Activated CD4-positive, alpha-beta memory T cell treated with anti-CD3 and anti-CD28 coated beads, Interleukin-2, amount 10 ng/mL, durations not matched to agents 7 days and 5 days (primary cell): ENCODE results near the gene ADGRL3. TPM values are rescaled to one million over a fixed set of nuclear protein-coding genes. Genes with fewer than 3 reads are reported as not detected.
"Not testable (repeated sequence)": the region's sequence is repeated elsewhere in the genome, so short reads cannot be mapped to it uniquely, and the experiment has no call there.

Experiments
- CTCF ChIA-PET: fragments of 350-600 bp; sonication (Branson Sonifier 250); formaldehyde crosslinking; loops from one replicate; lab custom pipeline; 2021; ENCODE audit warnings: antibody characterized with exemption, inconsistent platforms; lab: Charles Lee
- POLR2A ChIA-PET: fragments of 350-600 bp; sonication (Branson Sonifier 250); formaldehyde crosslinking; loops from one replicate; lab custom pipeline; 2021; ENCODE audit warnings: antibody characterized with exemption; lab: Charles Lee
- DNase-seq: peaks from one replicate; pipeline ENCODE4 v3.0.0-alpha.2; 2020
- H3K27ac Mint-ChIP-seq: one replicate; pipeline ENCODE4 v1.8.0; 2021; ENCODE audit warnings: mild to moderate bottlenecking, mixed read lengths
- H3K27me3 Mint-ChIP-seq: one replicate; pipeline ENCODE4 v1.8.0; 2021; ENCODE audit warnings: mixed read lengths
- H3K36me3 Mint-ChIP-seq: one replicate; pipeline ENCODE4 v1.8.0; 2021; ENCODE audit warnings: low read depth, mixed read lengths
- H3K4me1 Mint-ChIP-seq: one replicate; pipeline ENCODE4 v1.8.0; 2021; ENCODE audit warnings: mixed read lengths
- H3K4me3 Mint-ChIP-seq: one replicate; pipeline ENCODE4 v1.8.0; 2021; ENCODE audit warnings: mild to moderate bottlenecking, mixed read lengths
- H3K9me3 Mint-ChIP-seq: one replicate; pipeline ENCODE4 v1.8.0; 2021; ENCODE audit warnings: mixed read lengths
- total RNA-seq, 2 experiments: library from RNA; stranded (reverse); gene quantifications; one replicate each; pipeline ENCODE4 v1.2.3, GENCODE V29; 2021

Gene ADGRL3
- total RNA-seq, 2 experiments from 2014 or later, result not detected

- H3K9me3 Mint-ChIP-seq, result no peaks in the 10 kb centered on the region
- no peaks in the 10 kb centered on the region for H3K4me1 Mint-ChIP-seq
- ChIA-PET CTCF (no interaction called here), POLR2A (no interaction called here)
- H3K27me3 Mint-ChIP-seq, result no peaks in the 10 kb centered on the region
- no peak overlapping the region for H3K27ac Mint-ChIP-seq
- no peaks in the 10 kb centered on the region for H3K36me3 Mint-ChIP-seq
- DNase-seq, result no peak
- no peak overlapping the region for H3K4me3 Mint-ChIP-seq
These were observed 150.8 kb downstream of the ADGRL3 start for GRCh38 chr4:61350932-61351331.

GRCh38 chr4:61356696-61357095 is 156.6 kb downstream of the ADGRL3 start:
- ChIA-PET POLR2A (no interaction called here), CTCF (no interaction called here)
- H3K4me3 Mint-ChIP-seq, result no peak overlapping the region
- H3K9me3 Mint-ChIP-seq, result peaks cover 2% of the 10 kb centered on the region
- no peaks in the 10 kb centered on the region for H3K36me3 Mint-ChIP-seq
- DNase-seq, result no peak
- no peak overlapping the region for H3K27ac Mint-ChIP-seq
- H3K4me1 Mint-ChIP-seq, result no peaks in the 10 kb centered on the region
- H3K27me3 Mint-ChIP-seq, result no peaks in the 10 kb centered on the region

GRCh38 chr4:61359301-61359700 is 159.2 kb downstream of the ADGRL3 start:
- CTCF ChIA-PET, result no interaction called here
- no peak for DNase-seq
- Mint-ChIP-seq H3K9me3 (peaks cover 2% of the 10 kb centered on the region), H3K4me3 (no peak overlapping the region), H3K27ac (no peak overlapping the region), H3K4me1 (no peaks in the 10 kb centered on the region), H3K36me3 (no peaks in the 10 kb centered on the region), H3K27me3 (no peaks in the 10 kb centered on the region)
- POLR2A ChIA-PET, result no interaction called here

DNA sequence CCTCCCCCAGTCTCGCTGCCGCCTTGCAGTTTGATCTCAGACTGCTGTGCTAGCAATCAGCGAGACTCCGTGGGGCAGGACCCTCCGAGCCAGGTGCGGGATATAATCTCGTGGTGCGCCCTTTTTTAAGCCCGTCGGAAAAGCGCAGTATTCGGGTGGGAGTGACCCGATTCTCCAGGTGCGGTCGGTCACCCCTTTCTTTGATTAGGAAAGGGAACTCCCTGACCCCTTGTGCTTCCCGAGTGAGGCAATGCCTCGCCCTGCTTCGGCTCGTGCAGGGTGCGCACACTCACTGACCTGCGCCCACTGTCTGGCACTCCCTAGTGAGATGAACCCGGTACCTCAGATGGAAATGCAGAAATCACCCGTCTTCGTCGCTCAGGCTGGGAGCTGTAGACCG is 172.7 kb downstream of the ADGRL3 start:
- DNase-seq, CTCF ChIA-PET, H3K4me3 Mint-ChIP-seq, H3K9me3 Mint-ChIP-seq, POLR2A ChIA-PET, H3K36me3 Mint-ChIP-seq, H3K27ac Mint-ChIP-seq, H3K4me1 Mint-ChIP-seq, H3K27me3 Mint-ChIP-seq: not testable (repeated sequence)

GRCh38 chr4:61373901-61374440 is 173.8 kb downstream of the ADGRL3 start:
- POLR2A ChIA-PET, result no interaction called here
- no peak overlapping the region for H3K27ac Mint-ChIP-seq
- no peaks in the 10 kb centered on the region for H3K27me3 Mint-ChIP-seq

DNA sequence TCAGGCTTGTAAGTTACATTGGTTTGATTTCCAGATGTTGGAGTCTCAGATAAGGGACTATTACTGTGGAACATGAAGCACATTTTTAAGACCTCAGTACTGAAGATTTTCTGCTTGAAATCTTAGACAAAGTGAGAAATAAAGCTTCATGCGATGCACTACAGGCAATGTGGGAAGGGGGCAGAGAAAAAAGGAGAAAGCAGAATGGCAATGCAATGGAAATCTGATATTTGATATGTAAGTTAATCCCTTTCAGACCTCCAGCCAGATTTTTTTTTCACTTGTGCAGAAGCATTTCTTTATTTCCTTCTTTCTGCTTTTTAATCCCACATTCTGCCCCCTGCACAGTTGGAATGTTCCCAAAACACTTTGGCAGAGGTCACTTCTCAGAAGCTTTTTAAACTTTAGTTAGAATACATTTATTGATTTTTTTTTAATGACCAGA is 174.3 kb downstream of the ADGRL3 start:
- ChIA-PET CTCF (no interaction called here), POLR2A (no interaction called here)
- no peaks in the 10 kb centered on the region for H3K36me3 Mint-ChIP-seq
- H3K27ac Mint-ChIP-seq, result no peak overlapping the region
- no peak for DNase-seq
- no peaks in the 10 kb centered on the region for H3K4me1 Mint-ChIP-seq
- H3K27me3 Mint-ChIP-seq, result no peaks in the 10 kb centered on the region
- peaks cover 2% of the 10 kb centered on the region for H3K9me3 Mint-ChIP-seq
- no peak overlapping the region for H3K4me3 Mint-ChIP-seq

More at GRCh38 chr4:61373901-61374440, 173.8 kb downstream of the ADGRL3 start:
- Mint-ChIP-seq H3K9me3 (peaks cover 2% of the 10 kb centered on the region), H3K36me3 (no peaks in the 10 kb centered on the region), H3K4me1 (no peaks in the 10 kb centered on the region), H3K4me3 (no peak overlapping the region)
- CTCF ChIA-PET, result no interaction called here
- no peak for DNase-seq

- ChIA-PET POLR2A (no interaction called here), CTCF (no interaction called here)
- Mint-ChIP-seq H3K9me3 (peaks cover 2% of the 10 kb centered on the region), H3K27me3 (no peaks in the 10 kb centered on the region), H3K4me3 (no peak overlapping the region), H3K36me3 (no peaks in the 10 kb centered on the region), H3K27ac (no peak overlapping the region), H3K4me1 (no peaks in the 10 kb centered on the region)
- DNase-seq, result no peak
These were observed 175.2 kb downstream of the ADGRL3 start for GRCh38 chr4:61375301-61375700.

- Mint-ChIP-seq H3K4me3 (no peak overlapping the region), H3K27me3 (no peaks in the 10 kb centered on the region)
- DNase-seq, result no peak
These were observed 176.2 kb downstream of the ADGRL3 start for GRCh38 chr4:61376301-61376700.

GRCh38 chr4:61379406-61379805 is 179.3 kb downstream of the ADGRL3 start:
- H3K36me3 Mint-ChIP-seq, result no peaks in the 10 kb centered on the region
- POLR2A ChIA-PET, result no interaction called here
- H3K4me3 Mint-ChIP-seq, result no peak overlapping the region
- H3K27me3 Mint-ChIP-seq, result no peaks in the 10 kb centered on the region
- DNase-seq, result no peak
- no peak overlapping the region for H3K27ac Mint-ChIP-seq
- CTCF ChIA-PET, result no interaction called here
- H3K9me3 Mint-ChIP-seq, result peaks cover 5% of the 10 kb centered on the region
- no peaks in the 10 kb centered on the region for H3K4me1 Mint-ChIP-seq

More at GRCh38 chr4:61376301-61376700, 176.2 kb downstream of the ADGRL3 start:
- ChIA-PET POLR2A (no interaction called here), CTCF (no interaction called here)
- Mint-ChIP-seq H3K4me1 (no peaks in the 10 kb centered on the region), H3K27ac (no peak overlapping the region), H3K9me3 (peaks cover 3% of the 10 kb centered on the region), H3K36me3 (no peaks in the 10 kb centered on the region)

DNA sequence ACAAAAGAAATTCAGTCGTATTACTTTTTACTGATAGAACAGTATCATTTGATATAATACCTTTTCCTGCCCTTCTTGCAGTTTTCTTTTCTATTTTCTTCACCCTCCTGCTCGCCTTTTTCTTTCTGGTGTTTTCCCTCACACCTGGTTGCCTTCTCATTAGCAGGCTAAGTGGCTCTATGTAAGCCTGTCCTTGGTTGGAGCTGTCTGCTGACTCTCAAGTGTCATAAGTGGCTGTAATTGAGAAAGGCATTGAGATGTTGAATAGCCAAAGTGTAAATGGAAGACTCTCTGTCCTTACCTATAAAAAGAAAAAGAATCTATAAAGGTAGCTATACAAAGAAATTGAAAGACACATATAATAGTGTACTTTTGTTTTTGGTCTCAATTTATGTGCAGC is 180.7 kb downstream of the ADGRL3 start:
- H3K4me3 Mint-ChIP-seq, result no peak overlapping the region

GRCh38 chr4:61385256-61385655 is 185.1 kb downstream of the ADGRL3 start:
- Mint-ChIP-seq H3K36me3 (no peaks in the 10 kb centered on the region), H3K4me1 (no peaks in the 10 kb centered on the region), H3K27ac (no peak overlapping the region), H3K9me3 (peaks cover 5% of the 10 kb centered on the region), H3K4me3 (no peak overlapping the region), H3K27me3 (no peaks in the 10 kb centered on the region)
- ChIA-PET POLR2A (no interaction called here), CTCF (no interaction called here)
- no peak for DNase-seq

More for the DNA sequence above, 180.7 kb downstream of the ADGRL3 start:
- no peak for DNase-seq
- no peaks in the 10 kb centered on the region for H3K36me3 Mint-ChIP-seq
- POLR2A ChIA-PET, result no interaction called here
- H3K4me1 Mint-ChIP-seq, result no peaks in the 10 kb centered on the region
- peaks cover 5% of the 10 kb centered on the region for H3K9me3 Mint-ChIP-seq
- H3K27me3 Mint-ChIP-seq, result no peaks in the 10 kb centered on the region
- CTCF ChIA-PET, result no interaction called here
- H3K27ac Mint-ChIP-seq, result no peak overlapping the region

DNA sequence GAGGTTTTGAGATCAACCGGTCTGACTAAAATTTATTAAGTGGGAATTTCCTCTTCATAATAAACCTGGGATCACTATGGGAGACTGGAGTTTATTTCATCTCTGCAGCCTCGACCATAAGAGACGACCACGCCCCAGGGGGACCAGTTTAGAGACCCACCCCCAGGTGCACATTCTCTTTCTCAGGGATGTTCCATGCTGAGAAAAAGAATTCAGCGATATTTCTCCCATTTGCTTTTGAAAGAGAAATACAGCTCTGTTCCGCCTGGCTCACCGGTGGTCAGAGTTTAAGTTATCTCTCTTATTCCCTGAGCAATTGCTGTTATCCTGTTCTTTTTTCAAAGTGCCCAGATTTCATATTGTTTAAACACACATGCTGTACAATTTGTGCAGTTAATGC is 187.2 kb downstream of the ADGRL3 start:
- H3K9me3 Mint-ChIP-seq, result not testable (repeated sequence)

DNA sequence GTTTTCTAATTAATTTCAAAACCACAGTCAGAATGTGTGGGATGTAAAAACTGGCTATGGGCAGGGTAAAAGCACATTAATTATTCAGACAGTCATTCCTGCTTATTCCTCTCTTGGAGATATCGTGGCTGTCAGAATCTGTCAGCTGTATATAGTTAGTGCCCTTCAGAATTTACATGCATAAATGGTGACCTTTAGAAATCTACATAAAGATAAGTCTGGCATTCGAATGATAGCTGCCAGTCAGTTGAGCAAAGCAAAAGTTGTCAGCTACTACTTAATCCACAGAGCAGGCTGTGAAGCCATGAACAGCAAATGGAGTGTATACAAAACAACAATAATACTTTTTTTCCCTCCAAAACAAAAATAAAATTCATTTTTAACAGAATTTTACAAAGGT is 189.5 kb downstream of the ADGRL3 start:
- H3K27me3 Mint-ChIP-seq, result no peaks in the 10 kb centered on the region
- CTCF ChIA-PET, result no interaction called here
- no peaks in the 10 kb centered on the region for H3K36me3 Mint-ChIP-seq
- H3K27ac Mint-ChIP-seq, result no peak overlapping the region
- DNase-seq, result no peak
- POLR2A ChIA-PET, result no interaction called here
- H3K9me3 Mint-ChIP-seq, result peaks cover 2% of the 10 kb centered on the region
- H3K4me1 Mint-ChIP-seq, result no peaks in the 10 kb centered on the region
- H3K4me3 Mint-ChIP-seq, result no peak overlapping the region

More for the DNA sequence above, 187.2 kb downstream of the ADGRL3 start:
- H3K4me1 Mint-ChIP-seq, H3K27ac Mint-ChIP-seq, H3K4me3 Mint-ChIP-seq, H3K36me3 Mint-ChIP-seq, H3K27me3 Mint-ChIP-seq, CTCF ChIA-PET, POLR2A ChIA-PET, DNase-seq: not testable (repeated sequence)

- H3K36me3 Mint-ChIP-seq, result no peaks in the 10 kb centered on the region
- H3K4me1 Mint-ChIP-seq, result no peaks in the 10 kb centered on the region
- H3K27me3 Mint-ChIP-seq, result no peaks in the 10 kb centered on the region
- no peak overlapping the region for H3K27ac Mint-ChIP-seq
- no peak for DNase-seq
- H3K4me3 Mint-ChIP-seq, result no peak overlapping the region
- POLR2A ChIA-PET, result no interaction called here
- CTCF ChIA-PET, result no interaction called here
- H3K9me3 Mint-ChIP-seq, result peaks cover 2% of the 10 kb centered on the region
These were observed 195.6 kb downstream of the ADGRL3 start for GRCh38 chr4:61395754-61396153.
